Measurements from ENCODE around the gene HDGFL1. TPM values are rescaled to one million over a fixed set of nuclear protein-coding genes. Genes with fewer than 3 reads are reported as not detected.

The HDGFL1 gene
- total RNA-seq: not detected in 2 replicates

DNA sequence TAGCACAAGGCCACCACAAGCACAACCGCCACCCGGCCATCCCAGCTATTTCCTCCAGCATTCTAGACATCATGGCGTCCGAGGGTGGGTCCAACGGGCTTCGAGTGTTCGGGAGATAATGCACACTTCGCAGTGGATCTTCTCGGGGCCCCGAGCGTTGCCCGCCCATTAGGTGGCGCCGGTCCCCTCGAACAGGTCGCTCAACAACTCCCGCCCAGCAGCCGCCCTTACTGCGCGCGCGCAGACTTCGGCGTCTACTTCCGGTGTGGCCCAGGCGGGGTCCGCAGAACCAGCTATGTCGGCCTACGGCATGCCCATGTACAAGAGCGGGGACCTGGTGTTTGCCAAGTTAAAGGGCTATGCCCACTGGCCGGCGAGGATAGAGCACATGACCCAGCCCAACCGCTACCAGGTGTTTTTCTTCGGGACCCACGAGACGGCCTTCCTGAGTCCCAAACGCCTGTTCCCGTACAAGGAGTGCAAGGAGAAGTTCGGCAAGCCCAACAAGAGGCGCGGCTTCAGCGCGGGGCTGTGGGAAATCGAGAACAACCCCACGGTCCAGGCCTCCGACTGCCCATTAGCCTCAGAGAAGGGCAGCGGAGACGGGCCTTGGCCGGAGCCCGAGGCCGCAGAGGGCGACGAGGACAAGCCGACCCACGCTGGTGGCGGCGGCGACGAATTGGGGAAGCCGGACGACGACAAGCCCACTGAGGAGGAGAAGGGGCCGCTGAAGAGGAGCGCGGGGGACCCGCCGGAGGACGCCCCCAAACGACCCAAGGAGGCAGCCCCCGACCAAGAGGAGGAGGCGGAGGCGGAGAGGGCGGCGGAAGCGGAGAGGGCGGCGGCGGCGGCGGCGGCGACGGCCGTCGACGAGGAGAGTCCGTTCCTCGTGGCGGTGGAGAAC, at the start of gene HDGFL1:
Gene HDGFL1 (plus strand): TSS at position 286 of the 904 bp plus-strand sequence. CDS start 10 bp downstream, at position 296.
- no peak for DNase-seq (ENCODE audit: low read depth, low spot score)

DNA sequence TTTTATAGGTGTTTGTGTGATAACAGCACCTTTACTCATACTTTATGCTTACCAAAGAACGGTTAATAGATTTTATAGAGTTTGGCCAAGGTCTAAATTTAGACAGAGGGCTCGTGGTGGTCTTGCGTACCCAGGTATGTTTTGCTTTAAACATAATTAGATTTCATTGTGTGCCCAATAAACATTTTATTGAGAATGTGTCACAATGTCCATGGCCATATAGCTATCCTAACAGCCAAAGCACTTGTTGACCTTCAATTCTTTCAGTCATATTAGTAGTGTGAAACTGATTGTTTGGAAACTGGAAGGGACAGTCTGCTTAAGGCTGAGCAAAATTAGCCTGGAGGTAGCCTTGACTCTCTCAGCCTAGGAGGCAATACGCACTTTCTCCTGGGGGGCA, 48.3 kb upstream of the HDGFL1 start:
- no peak for DNase-seq (ENCODE audit: low read depth, low spot score)

DNA sequence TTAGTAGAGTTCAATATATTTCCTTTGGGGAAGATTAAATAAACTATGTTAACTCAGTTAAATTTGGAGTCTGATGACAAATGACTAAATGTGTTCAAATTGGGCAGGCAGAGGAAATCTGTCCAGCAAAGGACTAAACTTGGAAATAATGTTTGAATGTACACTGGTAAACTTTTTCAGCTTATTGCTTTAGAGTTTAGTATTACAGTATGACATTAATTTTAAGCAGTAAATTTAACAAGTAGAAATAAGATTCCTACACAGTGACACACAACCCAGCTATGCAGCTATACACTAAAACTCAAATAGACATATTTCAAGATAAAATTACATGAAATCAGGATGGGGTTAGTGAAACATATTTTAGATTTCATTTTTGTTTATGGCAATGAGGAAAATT, 42.6 kb upstream of the HDGFL1 start:
- DNase-seq (ENCODE audit: low read depth, low spot score): no peak

DNA sequence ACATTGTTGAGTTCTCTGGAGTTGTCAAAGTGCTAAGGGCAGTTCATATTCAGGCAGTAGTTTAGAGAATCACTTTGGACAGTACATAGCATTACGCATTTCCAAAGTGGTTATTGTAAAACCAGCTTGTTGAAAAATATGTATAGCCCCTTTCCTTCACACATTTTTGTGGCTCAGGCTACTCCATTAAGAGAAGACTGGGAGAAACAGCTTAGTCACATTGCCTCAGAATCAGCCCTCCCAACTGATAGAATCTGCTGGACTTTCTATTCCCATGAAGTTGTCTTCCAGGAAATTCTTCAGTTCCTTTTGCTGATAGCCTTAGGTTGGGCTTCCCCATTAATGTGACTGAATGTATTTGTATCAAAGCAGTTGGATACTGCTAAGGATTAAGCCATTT, 39.5 kb upstream of the HDGFL1 start:
- DNase-seq (ENCODE audit: low read depth, low spot score): no peak

DNA sequence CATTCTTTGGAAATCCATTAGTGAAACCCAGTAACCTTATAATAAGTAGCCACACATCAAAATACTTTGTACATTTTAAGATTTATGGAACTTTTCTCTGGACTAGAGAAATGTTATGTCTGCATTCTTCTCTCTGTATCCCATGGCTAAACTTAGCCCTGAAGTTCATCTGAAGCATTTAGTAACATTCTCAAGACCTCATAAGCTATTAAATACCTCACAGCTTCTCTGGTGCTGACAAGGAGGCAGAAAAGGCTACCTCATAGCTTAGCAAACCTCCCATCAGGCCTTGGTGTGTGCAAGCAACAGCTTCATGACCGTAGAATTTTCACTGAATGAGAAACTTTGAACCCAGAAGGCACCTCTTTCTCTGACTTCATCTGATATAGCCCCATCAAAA, 38.9 kb upstream of the HDGFL1 start:
- DNase-seq (ENCODE audit: low read depth, low spot score): no peak

DNA sequence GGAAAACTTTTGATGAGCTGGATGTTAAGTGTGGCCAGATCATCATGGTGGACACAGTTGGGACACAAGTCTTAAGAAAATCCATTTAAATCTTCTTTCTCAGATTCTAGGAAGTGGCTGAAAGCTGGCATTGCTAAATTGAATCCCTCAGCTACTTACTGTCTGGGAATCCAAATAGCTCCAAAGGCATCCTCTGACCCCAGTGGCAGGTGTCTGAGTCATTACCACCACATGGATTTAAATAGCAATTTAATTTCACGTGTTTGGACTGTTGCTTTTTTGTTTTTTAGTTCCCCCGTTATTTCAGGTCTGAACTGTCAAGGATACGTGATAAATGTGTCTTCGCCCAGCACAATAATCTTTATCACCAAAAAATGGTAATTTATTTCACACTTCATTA, 33.2 kb upstream of the HDGFL1 start:
- no peak for DNase-seq (ENCODE audit: low read depth, low spot score)

DNA sequence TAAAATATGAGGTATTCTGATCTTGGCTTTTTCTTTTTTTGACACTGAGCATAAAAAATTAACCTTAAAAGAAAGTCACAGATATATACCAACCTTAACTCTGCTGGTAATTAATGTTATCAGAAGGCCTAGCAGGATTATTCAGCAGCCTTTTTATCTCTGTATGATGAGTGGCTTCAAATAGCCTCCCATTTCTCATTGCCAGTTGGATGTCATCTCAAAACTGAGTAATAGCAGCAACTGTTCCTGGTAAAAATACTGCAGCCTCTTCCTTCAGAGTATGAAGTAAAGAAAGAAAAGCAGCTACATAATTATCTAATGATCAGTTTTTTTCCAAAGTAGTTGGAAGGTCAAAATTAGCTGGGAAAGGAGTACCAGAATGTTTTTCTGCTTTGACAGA, 24.9 kb upstream of the HDGFL1 start:
- no peak for DNase-seq (ENCODE audit: low read depth, low spot score)

DNA sequence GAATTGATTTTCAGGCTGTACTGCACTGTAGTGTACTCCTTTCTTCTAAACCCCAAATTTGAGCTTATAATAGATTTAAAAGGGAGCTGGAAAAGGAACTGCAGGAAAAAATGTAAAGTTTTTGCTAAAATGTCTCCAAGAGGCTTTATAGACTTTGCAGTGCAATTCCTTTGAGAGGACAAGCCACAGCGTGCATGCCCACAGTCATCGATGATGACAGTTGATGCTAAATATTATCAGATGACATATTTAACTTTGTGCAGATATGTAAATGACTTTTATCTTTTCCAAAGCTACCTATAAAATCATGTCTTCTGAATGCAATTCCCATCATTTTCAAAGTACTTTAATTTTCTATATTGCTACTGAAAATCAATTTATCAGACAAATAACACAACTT, 24.3 kb upstream of the HDGFL1 start:
- DNase-seq (ENCODE audit: low read depth, low spot score): no peak

DNA sequence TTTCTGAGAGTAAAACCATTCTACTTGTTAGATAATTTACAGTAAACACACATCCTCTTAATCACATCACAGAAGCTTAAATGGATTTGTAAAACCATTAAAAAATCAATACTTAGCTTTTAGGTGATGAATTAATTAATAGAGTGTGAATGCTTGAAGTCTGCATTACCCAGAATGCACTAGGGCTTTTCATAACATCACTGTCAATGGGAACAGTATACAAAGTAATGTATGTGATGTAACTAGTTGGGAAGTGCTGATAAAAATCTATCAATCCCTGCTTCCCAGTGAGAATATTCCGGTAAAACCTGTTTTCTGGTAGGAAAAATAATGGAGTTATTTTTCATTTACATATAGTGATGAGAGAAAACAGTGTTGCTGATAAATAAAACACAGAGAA, 23.1 kb upstream of the HDGFL1 start:
- DNase-seq (ENCODE audit: low read depth, low spot score): no peak

DNA sequence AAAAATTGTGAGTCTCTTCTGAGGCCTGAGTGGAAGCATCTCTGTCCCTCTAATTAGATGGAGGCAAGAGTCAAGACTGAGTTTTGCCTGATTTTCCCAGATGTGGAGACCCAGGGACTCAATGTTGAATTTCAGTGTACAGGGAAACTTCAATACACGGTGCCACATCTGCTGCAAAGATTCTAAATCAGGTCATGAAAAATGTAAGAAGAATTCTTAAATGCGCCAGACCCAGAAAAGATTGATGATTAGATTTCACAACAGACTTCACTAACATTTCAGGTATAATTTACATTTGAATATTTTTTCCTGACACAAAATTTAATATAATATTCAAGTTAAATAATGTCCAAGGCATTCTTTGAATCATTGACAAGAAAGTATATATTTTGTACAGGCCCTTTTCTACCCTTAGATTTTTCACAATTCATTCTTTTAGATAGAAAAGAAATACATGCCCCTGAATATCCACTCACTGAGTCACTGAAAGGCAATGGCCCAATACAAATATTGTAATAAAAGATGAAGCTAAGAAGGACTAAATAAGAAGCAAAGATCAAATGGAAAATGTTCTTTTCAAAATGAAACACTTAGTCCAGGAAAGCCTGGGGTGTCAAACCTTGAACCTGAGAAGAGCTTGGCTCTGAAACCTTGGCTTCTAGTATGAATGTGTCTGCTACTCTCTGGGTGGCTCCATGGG, 18.2 kb upstream of the HDGFL1 start:
- no peak for DNase-seq (ENCODE audit: low read depth, low spot score)

DNA sequence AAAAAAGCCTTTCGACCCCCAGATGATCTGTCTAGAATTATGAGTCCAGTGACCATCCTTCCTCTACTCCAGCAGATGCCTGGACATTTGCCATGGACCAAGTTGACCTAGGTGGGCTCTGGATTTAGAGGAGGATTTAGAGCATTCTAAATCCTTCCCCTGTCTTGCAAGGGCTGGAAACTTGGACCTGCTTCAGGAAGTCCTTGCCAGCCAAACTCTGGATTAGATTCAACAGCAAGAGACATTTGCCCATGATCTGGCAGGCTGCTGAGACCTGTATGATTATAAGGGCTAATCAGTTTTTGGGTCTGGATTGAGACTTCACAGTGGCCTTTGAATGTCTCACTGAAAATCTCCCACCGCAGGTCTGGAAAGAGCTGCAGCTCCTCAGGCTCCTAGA, 13.1 kb upstream of the HDGFL1 start:
- no peak for DNase-seq (ENCODE audit: low read depth, low spot score)

DNA sequence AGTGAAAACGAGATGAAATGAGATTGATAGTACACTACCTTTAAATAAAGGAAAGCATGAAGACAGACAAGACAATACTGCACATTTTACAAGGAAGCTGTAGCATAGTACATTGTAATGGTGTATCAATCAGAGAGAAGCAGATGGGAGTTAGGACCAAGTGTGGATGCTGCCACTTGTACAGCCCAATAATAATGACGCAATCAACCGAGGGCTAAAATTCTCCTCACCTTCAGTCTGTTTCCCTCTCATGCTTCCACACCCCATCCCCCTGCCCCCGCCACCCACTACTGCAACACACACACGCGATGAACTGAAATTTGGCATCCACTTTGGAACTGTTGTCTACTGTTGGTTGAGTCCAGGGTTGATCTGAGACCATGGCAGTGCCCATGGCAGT, 12.4 kb upstream of the HDGFL1 start:
- DNase-seq (ENCODE audit: low read depth, low spot score): no peak

DNA sequence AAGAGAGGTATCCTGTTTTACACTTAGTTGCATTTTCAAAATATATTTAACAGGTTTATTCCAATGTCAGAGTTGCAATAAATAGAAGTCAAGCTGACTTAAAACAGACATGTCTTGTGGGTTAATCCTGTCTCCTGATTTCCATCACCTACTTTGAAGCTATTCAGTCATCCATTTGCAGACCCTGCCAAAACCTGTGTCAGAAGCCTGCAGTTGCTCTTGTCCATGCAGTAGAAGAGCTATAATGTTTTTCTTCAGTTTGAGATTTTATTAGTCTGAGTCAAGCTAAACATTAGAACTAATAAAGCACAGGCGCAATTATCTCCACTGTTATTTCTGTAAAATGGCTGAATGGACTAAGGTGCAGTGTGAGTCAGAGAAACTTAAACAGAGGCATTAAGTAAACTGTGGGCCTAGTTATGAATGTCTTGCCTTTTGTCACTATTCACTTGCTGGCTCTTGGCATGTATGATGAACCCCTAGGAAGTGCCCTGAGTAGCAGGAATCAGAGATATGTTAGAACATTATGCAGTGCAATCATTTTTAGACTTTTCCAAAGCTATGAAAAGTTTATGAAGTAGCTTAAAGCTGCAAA, 11.0 kb upstream of the HDGFL1 start:
- DNase-seq (ENCODE audit: low read depth, low spot score): no peak

DNA sequence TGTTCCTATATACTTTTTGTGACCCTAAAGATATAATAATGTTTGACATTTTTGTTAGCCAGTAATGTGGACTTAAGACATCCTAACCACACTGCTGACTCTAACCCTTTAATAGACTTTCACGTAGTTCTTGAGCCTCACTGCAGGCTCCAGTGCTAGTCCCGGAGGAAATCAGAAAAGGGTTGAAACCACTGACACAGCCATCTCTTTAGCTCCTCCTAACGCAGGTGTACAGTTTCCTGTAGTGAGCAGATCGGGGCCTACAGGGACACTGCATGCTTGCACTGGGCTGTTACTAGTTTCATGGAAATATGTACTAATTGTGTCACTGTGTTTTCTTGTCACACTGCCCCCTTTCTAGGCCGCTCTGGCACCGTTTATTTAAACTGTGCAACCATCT, 512 bp upstream of the HDGFL1 start:
- DNase-seq (ENCODE audit: low read depth, low spot score): no peak

DNA sequence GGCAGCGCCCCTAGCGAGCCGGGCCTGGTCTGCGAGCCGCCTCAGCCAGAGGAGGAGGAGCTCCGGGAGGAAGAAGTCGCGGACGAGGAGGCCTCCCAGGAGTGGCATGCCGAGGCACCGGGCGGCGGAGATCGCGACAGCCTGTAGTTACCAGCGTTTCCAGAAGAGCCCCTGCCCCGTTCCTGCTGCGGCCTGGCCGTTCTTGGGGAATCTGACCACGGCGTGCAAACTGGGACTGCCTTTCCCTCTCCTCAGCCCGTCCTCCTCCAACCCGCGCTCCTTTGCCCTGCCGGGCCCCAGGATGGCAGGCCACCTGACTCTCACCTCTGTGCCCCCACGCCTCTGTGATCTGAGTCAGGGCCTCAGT, 802 bp downstream of the HDGFL1 start:
- DNase-seq (ENCODE audit: low read depth, low spot score): no peak

DNA sequence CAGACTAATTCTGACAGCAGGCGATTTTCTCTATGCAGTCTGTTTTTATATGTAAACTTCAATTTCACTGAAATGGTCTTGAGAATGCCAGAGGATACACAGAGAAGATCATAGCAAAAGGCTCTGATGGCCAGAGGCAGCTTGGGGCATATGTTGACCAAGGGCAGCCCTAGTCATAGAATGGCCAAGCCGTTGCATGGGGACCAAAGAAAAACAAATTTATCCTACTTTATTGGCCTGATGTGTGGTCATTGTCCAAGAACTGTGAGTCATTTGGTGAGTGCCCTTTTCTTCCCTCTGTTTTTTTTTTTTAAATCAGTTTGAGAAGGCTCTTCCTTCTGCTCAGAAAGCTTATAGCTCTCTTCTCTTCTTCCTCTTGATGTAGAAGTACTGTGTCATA, 5.8 kb downstream of the HDGFL1 start:
- DNase-seq (ENCODE audit: low read depth, low spot score): no peak

DNA sequence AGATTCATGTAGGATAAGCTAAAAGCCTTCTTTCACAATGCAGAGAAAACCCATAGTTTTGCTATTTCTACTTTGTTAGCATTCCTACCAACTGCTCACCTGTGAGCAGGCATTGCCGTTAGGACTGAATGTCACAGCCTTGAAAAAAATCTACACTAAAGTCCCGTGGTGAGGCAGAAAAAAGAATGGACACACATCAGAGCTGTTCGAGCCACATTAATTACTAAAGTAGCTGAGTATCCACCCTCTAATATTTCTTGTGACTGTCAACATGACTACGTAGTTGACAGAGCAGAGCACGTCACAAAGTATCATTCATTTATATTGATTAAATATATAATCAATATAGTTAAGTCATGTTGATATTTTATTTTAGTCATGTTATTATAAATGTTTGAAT, 10.1 kb downstream of the HDGFL1 start:
- no peak for DNase-seq (ENCODE audit: low read depth, low spot score)

DNA sequence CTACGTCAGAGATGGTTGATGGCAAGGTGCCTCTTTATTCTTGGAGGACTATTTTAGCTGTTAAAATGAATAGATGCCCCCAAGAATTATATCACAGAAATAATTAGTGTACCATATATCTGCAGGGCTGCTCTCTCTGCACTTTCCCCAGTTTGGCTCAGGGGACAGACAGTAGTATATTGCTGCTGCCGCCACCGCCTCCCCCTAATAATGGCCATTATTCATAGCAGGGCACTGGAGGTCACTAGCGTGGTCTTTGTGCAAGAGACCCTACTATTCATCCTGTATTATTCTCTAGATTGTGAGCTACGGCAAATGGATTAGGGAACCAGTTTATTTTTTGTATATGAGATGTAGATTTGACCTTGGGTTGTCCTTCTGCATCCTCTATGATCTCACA, 11.0 kb downstream of the HDGFL1 start:
- no peak for DNase-seq (ENCODE audit: low read depth, low spot score)

DNA sequence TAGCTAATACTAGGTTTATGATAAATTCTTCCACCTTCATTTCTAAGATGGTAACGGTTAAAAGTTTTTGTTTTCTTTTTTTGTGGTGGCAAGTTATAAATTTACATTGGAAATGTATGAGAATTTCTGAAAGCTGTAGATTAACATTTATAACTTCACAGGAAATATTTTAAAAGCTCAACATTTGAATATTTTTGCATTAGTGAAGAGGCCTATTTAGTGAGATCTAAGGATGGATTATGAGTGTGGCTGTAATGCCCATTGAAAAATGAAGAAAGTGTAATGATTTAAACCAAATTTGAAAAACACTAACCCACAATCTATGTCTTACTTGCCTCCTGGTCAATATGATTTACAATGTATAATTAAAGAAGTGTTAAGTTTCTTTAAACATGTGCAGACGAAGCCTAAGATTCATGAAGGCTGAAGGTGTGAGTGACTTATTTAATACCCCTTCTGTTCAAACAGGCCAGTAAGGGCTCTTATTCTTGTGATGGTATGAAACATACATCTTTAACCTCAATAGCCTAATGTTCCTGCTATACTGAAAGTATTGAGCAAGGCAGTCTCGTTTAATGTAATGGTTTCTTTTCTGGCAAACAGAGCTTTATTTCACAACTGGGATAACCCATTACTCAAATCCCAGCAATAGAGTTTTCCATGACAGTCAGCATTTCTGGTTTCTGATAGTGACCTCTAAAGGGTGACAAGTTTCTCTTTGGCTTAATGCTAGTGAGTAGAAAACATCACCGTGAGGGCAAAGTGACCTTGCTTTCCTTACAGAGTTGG, 13.2 kb downstream of the HDGFL1 start:
- DNase-seq (ENCODE audit: low read depth, low spot score): no peak

DNA sequence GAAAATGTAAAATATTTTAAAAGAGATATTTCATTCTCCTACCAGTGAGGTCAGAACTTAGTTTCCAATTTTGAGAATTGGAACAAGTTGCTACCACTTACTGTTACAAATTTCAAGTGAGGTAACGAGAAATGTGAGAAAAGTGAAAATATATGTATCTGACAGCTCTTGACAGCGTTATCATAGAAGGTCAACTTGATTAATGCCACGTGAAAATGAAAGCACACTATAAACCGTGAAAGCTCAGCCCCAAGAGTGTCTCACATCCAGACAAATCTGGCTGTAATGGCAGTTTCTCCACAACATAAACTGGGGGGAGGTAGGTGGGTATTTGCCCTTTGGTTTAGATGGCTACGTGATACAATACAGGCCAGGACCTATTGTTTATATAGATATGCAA, 13.9 kb downstream of the HDGFL1 start:
- DNase-seq (ENCODE audit: low read depth, low spot score): no peak

DNA sequence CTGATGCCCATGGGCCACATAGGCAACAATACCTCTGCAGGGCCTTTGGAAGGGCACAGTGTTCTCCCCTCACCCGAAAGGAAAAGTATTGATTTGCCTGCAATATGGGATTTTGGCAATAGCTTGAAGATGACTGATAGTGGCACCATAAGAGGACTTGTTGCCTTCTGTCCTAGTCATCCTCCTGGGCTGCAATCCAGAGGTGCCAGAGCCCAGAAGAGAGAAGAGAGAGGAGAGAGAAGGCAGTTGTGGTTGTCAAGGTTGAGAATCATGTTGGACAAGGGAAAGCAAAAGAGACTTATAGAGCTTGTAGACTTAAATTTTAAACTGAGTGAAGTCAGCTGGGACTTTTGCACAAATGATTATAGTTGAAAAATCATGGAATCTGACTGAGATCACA, 14.6 kb downstream of the HDGFL1 start:
- no peak for DNase-seq (ENCODE audit: low read depth, low spot score)

DNA sequence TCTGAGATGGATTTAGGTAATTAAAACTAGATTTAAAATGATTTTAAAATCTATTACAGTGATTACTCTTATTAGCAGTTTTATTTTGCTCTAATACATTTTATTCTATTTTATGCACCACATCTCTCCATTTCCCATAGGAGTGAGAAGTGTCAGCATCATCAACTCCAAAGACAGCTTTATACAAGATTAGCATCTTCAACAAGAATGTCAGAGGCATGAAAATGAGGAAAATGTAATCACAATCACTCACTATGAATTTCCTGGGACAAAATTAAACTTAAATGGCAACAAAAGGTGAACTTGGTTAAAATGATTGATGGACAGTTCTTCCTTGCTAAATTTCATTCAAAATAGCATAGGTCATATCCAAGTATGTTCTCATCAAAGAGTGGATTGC, 19.8 kb downstream of the HDGFL1 start:
- no peak for DNase-seq (ENCODE audit: low read depth, low spot score)

Data from pulmonary artery endothelial cell (primary cell).